HL-60 (cell line): Measurements from ENCODE around the gene DNAH6.

ENCODE experiments used
- POLR2AphosphoS5 ChIP-seq: IDR thresholded peaks from 2 replicates; pipeline ENCODE4 v1.6.1; 2012; ENCODE audit warnings: low read depth
- TF ChIP-seq, protein P1 (sequence below): IDR thresholded peaks from one replicate; pipeline ENCODE4 v1.5.1; 2011; ENCODE audit warnings: low read length, control low read depth, inconsistent platforms; ENCODE audit not compliant: insufficient read depth

- TF ChIP-seq, protein P1, sequence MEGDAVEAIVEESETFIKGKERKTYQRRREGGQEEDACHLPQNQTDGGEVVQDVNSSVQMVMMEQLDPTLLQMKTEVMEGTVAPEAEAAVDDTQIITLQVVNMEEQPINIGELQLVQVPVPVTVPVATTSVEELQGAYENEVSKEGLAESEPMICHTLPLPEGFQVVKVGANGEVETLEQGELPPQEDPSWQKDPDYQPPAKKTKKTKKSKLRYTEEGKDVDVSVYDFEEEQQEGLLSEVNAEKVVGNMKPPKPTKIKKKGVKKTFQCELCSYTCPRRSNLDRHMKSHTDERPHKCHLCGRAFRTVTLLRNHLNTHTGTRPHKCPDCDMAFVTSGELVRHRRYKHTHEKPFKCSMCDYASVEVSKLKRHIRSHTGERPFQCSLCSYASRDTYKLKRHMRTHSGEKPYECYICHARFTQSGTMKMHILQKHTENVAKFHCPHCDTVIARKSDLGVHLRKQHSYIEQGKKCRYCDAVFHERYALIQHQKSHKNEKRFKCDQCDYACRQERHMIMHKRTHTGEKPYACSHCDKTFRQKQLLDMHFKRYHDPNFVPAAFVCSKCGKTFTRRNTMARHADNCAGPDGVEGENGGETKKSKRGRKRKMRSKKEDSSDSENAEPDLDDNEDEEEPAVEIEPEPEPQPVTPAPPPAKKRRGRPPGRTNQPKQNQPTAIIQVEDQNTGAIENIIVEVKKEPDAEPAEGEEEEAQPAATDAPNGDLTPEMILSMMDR, result no peak
- no peak for TF ChIP-seq POLR2AphosphoS5
Observed at GRCh38 chr2:84474176-84474575, 42.1 kb upstream of the DNAH6 start.
